Stimulated activated naive CD8-positive, alpha-beta T cell treated with anti-CD3 and anti-CD28 coated beads, Interleukin-15, Interleukin-2, amounts not matched to agents 100 U/mL and 50 U/mL, for 24 hours (primary cell): Measurements from ENCODE around the gene TMPRSS9.
"Not testable (repeated sequence)": the region's sequence is repeated elsewhere in the genome, so short reads cannot be mapped to it uniquely, and the experiment has no call there.

ENCODE experiments used
- ATAC-seq: fragments of 150-1000 bp; cut with Tn5 transposase; one replicate; pipeline ENCODE4 v1.10.0; 2021
- DNase-seq: peaks from one replicate; pipeline ENCODE4 v3.0.0; 2021

TMPRSS9 gene

GRCh38 chr19:2436384-2436783, 76.3 kb downstream of the TMPRSS9 start:
- DNase-seq, result no peak
- ATAC-seq, result no peak

GRCh38 chr19:2436926-2437325, 76.9 kb downstream of the TMPRSS9 start:
- DNase-seq (no peak), ATAC-seq (no peak)

GRCh38 chr19:2438178-2438577, 78.1 kb downstream of the TMPRSS9 start:
- ATAC-seq (no peak), DNase-seq (no peak)

GRCh38 chr19:2440515-2440914, 80.5 kb downstream of the TMPRSS9 start:
- DNase-seq (no peak), ATAC-seq (no peak)

GRCh38 chr19:2441096-2441752, 81.2 kb downstream of the TMPRSS9 start:
- ATAC-seq (no peak), DNase-seq (no peak)

- ATAC-seq (no peak), DNase-seq (no peak)
Measured at GRCh38 chr19:2443116-2443784, 83.2 kb downstream of the TMPRSS9 start.

GRCh38 chr19:2443785-2444182, 83.7 kb downstream of the TMPRSS9 start:
- DNase-seq (no peak), ATAC-seq (no peak)

- ATAC-seq, result no peak
- no peak for DNase-seq
Measured at GRCh38 chr19:2444251-2445002, 84.4 kb downstream of the TMPRSS9 start.

GRCh38 chr19:2446381-2446780, 86.3 kb downstream of the TMPRSS9 start:
- ATAC-seq (peak; percentile 47), DNase-seq (peak; percentile 37)

- DNase-seq (no peak), ATAC-seq (no peak)
Measured at GRCh38 chr19:2449019-2449418, 89.0 kb downstream of the TMPRSS9 start.

- ATAC-seq, result no peak
- DNase-seq, result no peak
Measured at GRCh38 chr19:2451138-2451537, 91.1 kb downstream of the TMPRSS9 start.

GRCh38 chr19:2451741-2452140, 91.7 kb downstream of the TMPRSS9 start:
- no peak for DNase-seq
- no peak for ATAC-seq

- DNase-seq (no peak), ATAC-seq (no peak)
Measured at GRCh38 chr19:2453431-2454025, 93.5 kb downstream of the TMPRSS9 start.

GRCh38 chr19:2454199-2454961, 94.3 kb downstream of the TMPRSS9 start:
- ATAC-seq, result no peak
- DNase-seq, result no peak

GRCh38 chr19:2454962-2455850, 95.1 kb downstream of the TMPRSS9 start:
- ATAC-seq (no peak), DNase-seq (no peak)

- DNase-seq (peak; percentile 74), ATAC-seq (peak; percentile 38)
Measured at GRCh38 chr19:2455851-2456570, 95.9 kb downstream of the TMPRSS9 start.

- ATAC-seq, result no peak
Measured at GRCh38 chr19:2457394-2458037, 97.5 kb downstream of the TMPRSS9 start.

GRCh38 chr19:2458054-2458453, 98.0 kb downstream of the TMPRSS9 start:
- ATAC-seq (no peak), DNase-seq (no peak)

More at GRCh38 chr19:2457394-2458037, 97.5 kb downstream of the TMPRSS9 start:
- no peak for DNase-seq

GRCh38 chr19:2458776-2459175, 98.7 kb downstream of the TMPRSS9 start:
- ATAC-seq, DNase-seq: not testable (repeated sequence)

- no peak for ATAC-seq
- no peak for DNase-seq
Measured at GRCh38 chr19:2460245-2460644, 100.2 kb downstream of the TMPRSS9 start.
